Breast epithelium (tissue), 4 donors: ENCODE measurements around the gene PADI2. TPM values are rescaled to one million over a fixed set of nuclear protein-coding genes. Genes with fewer than 3 reads are reported as not detected.
A peak's percentile ranks its signal among the peaks of the same experiment; 100 is the strongest.

Source experiments
- DNase-seq, 2 donors: peaks; one replicate each; pipeline ENCODE4 v3.0.0-alpha.2; 2019; ENCODE audit warnings: low spot score in 2 of 2
- H3K27ac ChIP-seq, 2 donors: fragments of 200-600 bp; sonication (generic) in 1 of 2; one replicate each; pipeline ENCODE4 v1.5.1; 2016 to 2019; ENCODE audit warnings: mild to moderate bottlenecking in 1 of 2
- H3K27me3 ChIP-seq, 2 donors: fragments of 200-600 bp; sonication (generic) in 1 of 2; one replicate each; pipeline versions ENCODE4 v1.5.1 to v1.6.0; 2017 to 2019; ENCODE audit warnings: control low read depth in 1 of 2, mild to moderate bottlenecking in 1 of 2
- H3K36me3 ChIP-seq: fragments of 200-600 bp; one replicate; pipeline ENCODE4 v1.5.1; 2019
- H3K4me1 ChIP-seq, 2 donors: fragments of 200-600 bp; sonication (generic); one replicate each; pipeline ENCODE4 v1.5.1; 2016 to 2019; ENCODE audit warnings: control low read depth in 1 of 2
- H3K4me3 ChIP-seq, 3 donors: fragments of 200-600 bp; sonication (generic); 1 replicate in 2 of 3; 2 replicates in 1 of 3; pipeline ENCODE4 v1.5.1; 2016 to 2019; ENCODE audit warnings: mild to moderate bottlenecking in 3 of 3, moderate library complexity in 2 of 3
- H3K9me3 ChIP-seq, 2 donors: fragments of 200-600 bp; sonication (generic) in 1 of 2; one replicate each; pipeline ENCODE4 v1.5.1; 2016 to 2019; ENCODE audit warnings: control low read depth in 1 of 2
- POLR2A ChIP-seq: fragments of 450-650 bp; IDR thresholded peaks from one replicate; pipeline ENCODE4 v1.6.1; 2016; ENCODE audit warnings: antibody characterized with exemption, mild to moderate bottlenecking, moderate library complexity
- POLR2AphosphoS5 ChIP-seq, 3 donors: sonication (generic); formaldehyde crosslinking; IDR thresholded peaks; one replicate each; pipeline ENCODE4 v1.6.1; 2017; ENCODE audit warnings: antibody characterized with exemption in 3 of 3
- intact Hi-C: fragments of 100-400 bp; cut with DNase I; formaldehyde crosslinking; loops from one replicate; pipeline ENCODE4 v1.15.1; 2023; ENCODE audit warnings: low total_unique reads
- total RNA-seq, 3 donors: library from RNA; depleted of rRNA; stranded (reverse); fragments of >200 nt; gene quantifications; one replicate each; pipeline ENCODE4 v1.1.0, GENCODE V29; 2016
- TF ChIP-seq, protein P1 (sequence below), 3 donors: fragments of 450-650 bp; IDR thresholded peaks; one replicate each; pipeline ENCODE4 v1.5.1; 2016 to 2017; ENCODE audit warnings: antibody characterized with exemption in 3 of 3, mild to moderate bottlenecking in 3 of 3, moderate library complexity in 3 of 3

The PADI2 gene
- total RNA-seq, 3 donors from 2014 or later = 0.32 to 29.4 (median 9.2) TPM

DNA sequence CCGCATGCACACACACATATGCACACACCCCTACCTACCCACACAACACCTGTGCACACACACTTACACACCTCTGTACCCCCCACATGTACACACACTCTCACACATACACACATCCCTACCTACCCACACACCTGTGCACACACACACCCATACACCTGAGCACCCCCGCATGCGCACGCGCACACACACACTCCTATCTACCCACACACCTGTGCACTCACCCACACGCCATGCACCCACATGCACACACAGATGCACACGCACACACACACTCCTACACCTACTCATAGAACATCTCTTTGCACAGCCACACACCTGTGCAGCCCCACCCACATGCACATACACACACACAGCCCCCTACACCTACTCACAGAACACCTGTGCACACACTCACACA is 15.5 kb upstream of the PADI2 start:
- no peak for DNase-seq
- intact Hi-C loops = no loop called here
- Histone ChIP-seq H3K9me3 (no peaks in the 10 kb centered on the region), H3K4me1 (no peaks in the 10 kb centered on the region), H3K4me3 (no peak overlapping the region), H3K27me3 (peaks cover 0 to 12% of the 10 kb centered on the region in 2 donors), H3K36me3 (no peaks in the 10 kb centered on the region), H3K27ac (no peak overlapping the region)
- TF ChIP-seq POLR2A (no peak), POLR2AphosphoS5 (IDR thresholded peaks at IDR 0.05) (no peak)
- TF ChIP-seq, protein P1, sequence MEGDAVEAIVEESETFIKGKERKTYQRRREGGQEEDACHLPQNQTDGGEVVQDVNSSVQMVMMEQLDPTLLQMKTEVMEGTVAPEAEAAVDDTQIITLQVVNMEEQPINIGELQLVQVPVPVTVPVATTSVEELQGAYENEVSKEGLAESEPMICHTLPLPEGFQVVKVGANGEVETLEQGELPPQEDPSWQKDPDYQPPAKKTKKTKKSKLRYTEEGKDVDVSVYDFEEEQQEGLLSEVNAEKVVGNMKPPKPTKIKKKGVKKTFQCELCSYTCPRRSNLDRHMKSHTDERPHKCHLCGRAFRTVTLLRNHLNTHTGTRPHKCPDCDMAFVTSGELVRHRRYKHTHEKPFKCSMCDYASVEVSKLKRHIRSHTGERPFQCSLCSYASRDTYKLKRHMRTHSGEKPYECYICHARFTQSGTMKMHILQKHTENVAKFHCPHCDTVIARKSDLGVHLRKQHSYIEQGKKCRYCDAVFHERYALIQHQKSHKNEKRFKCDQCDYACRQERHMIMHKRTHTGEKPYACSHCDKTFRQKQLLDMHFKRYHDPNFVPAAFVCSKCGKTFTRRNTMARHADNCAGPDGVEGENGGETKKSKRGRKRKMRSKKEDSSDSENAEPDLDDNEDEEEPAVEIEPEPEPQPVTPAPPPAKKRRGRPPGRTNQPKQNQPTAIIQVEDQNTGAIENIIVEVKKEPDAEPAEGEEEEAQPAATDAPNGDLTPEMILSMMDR (IDR thresholded peaks at IDR 0.05) = no peak

DNA sequence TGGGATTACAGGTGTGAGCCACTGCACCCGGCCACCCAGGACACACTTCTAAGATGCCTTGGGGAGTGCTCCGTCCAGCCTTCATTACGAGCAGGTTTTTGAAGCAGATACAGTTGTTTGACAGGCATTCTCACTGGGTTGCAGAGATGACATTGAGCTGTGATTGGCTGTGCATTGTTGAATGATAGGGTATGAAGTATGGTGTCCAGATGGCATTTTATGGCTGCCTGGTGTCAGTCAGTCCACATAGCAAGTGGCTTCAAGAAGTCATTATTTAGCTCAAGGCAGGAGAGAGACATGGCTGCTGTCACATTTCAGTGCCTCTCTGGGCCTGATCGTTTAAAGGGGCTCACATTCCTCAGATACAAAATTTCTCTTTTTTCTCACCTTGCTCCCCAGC is 14.8 kb upstream of the PADI2 start:
- H3K27ac ChIP-seq = no peak overlapping the region
- DNase-seq = no peak
- no peaks in the 10 kb centered on the region for H3K4me1 ChIP-seq
- H3K4me3 ChIP-seq = no peak overlapping the region
- no peaks in the 10 kb centered on the region for H3K36me3 ChIP-seq
- H3K9me3 ChIP-seq = no peaks in the 10 kb centered on the region
- peaks cover 0 to 12% of the 10 kb centered on the region in 2 donors for H3K27me3 ChIP-seq
- no peak for TF ChIP-seq POLR2AphosphoS5 (IDR thresholded peaks at IDR 0.05)
- TF ChIP-seq, protein P1 (IDR thresholded peaks at IDR 0.05) = no peak
- no peak for TF ChIP-seq POLR2A
- intact Hi-C loops = no loop called here

- H3K27ac ChIP-seq = no peak overlapping the region
- TF ChIP-seq POLR2A (no peak), POLR2AphosphoS5 (IDR thresholded peaks at IDR 0.05) (no peak)
- TF ChIP-seq, protein P1 (IDR thresholded peaks at IDR 0.05) = no peak
- no peaks in the 10 kb centered on the region for H3K4me1 ChIP-seq
These were observed 10.9 kb upstream of the PADI2 start for GRCh38 chr1:17130138-17130635.

DNA sequence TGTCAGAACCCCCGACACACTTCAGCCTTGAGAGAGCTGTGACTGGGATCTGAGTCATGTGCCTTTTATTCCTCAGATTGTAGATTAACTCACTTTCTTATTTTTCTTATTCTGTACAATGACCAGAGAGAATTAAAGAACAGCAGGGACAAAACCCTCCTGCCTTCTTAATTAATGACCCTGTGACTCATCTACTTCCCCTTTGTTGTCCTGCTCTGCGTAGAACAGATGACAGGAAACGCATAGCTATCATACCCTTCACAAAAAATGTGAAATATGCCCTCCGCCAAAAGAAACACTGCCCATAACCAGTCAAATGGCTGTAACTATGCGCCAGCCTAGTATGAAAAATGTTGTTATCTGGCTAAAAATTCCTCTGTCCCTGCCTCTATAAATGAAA is 9.1 kb upstream of the PADI2 start:
- TF ChIP-seq, protein P1 (IDR thresholded peaks at IDR 0.05) = no peak
- no peak for TF ChIP-seq POLR2A
- TF ChIP-seq POLR2AphosphoS5 (IDR thresholded peaks at IDR 0.05) = no peak
- Histone ChIP-seq H3K36me3 (no peaks in the 10 kb centered on the region), H3K9me3 (no peaks in the 10 kb centered on the region), H3K27me3 (no peaks in the 10 kb centered on the region), H3K4me1 (no peaks in the 10 kb centered on the region), H3K27ac (peak overlapping the region in 1 of 2 donors; percentile 21), H3K4me3 (no peak overlapping the region)
- intact Hi-C loops = loop anchor here (10.0 kb wide), 1 partner anchor 106 kb away; no protein-coding TSS in a partner anchor
- no peak for DNase-seq

More at GRCh38 chr1:17130138-17130635, 10.9 kb upstream of the PADI2 start:
- DNase-seq = no peak
- no peak overlapping the region for H3K4me3 ChIP-seq
- intact Hi-C loops = no loop called here
- H3K36me3 ChIP-seq = no peaks in the 10 kb centered on the region
- H3K27me3 ChIP-seq = no peaks in the 10 kb centered on the region
- no peaks in the 10 kb centered on the region for H3K9me3 ChIP-seq

DNA sequence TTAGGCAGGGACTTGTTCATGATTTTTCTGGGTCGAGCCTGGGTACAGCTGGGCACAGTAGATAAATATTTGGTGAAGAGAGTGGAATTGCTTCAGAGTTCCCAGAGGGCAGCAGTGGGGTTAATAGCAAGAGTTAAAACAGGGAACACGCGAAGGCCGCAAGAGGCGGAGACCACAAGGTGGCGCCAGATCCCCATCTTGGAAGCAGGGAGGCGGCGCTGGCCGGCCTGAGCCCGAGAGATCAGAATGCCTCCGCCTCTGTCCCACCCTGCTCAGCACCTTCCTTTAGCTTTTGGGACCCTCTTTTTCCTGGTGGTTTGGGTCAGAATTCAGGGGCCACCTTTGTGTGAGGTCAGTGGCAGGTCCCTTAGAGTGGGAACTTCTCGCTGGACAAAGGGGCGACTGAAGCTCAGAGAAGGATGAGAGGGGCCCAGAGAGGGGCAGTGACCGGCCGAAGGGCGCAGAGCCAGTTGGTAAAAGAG is 6.5 kb upstream of the PADI2 start:
- no peak overlapping the region for H3K27ac ChIP-seq

More for the DNA sequence above, 6.5 kb upstream of the PADI2 start:
- H3K9me3 ChIP-seq = no peaks in the 10 kb centered on the region
- H3K36me3 ChIP-seq = no peaks in the 10 kb centered on the region
- intact Hi-C loops = loop anchor here (10.0 kb wide), 1 partner anchor 109 kb away; no protein-coding TSS in a partner anchor
- no peaks in the 10 kb centered on the region for H3K27me3 ChIP-seq
- no peaks in the 10 kb centered on the region for H3K4me1 ChIP-seq
- DNase-seq = peak; percentile 74 to 89
- TF ChIP-seq POLR2AphosphoS5 (IDR thresholded peaks at IDR 0.05) = peak in 1 of 3 donors; percentile 53
- TF ChIP-seq, protein P1 (IDR thresholded peaks at IDR 0.05) = peak; percentile 82 to 95 (median 90)
- no peak for TF ChIP-seq POLR2A
- H3K4me3 ChIP-seq = no peak overlapping the region
